ENCODE measurements around the gene FIZ1.

FIZ1 gene

DNA sequence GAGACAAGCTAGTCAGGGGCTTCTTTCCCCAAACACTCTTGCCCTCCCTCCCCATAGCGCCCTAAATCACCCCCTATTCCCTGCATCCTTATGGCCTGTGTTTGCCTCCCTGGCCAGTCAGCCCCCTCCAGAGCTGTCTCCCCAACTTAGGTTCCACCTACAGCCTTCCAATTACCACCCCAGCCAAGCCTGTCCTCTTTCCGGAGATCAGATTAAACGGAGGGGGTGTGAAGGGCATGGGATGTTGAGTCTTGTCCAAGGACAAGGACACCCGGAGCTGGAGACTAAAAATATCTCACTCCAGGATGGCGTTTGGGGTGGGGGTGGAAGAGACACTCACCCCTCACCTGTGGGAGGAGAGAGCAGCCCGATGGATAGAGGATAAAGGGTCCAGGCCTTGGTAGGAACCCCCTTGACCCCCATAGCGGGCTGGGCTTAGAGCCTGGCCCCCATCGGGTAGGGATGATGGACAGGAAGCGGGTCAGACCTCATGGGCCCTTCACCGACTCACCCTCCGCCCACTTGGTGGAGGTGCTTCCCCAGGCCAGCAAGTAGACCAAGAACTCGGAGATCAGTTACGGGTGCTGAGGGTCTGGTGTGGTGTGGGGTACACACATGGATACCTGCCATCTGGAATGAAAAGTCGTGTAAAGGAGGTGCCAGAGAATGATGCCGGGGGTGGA is 12.1 kb upstream of the FIZ1 start:
- Mint-ChIP-seq H3K4me1 (peaks cover 61% of the 10 kb centered on the region), H3K4me3 (no peak overlapping the region), H3K9me3 (no peaks in the 10 kb centered on the region), H3K36me3 (peaks cover 27% of the 10 kb centered on the region), H3K27ac (peak overlapping the region; percentile 83)
- ATAC-seq (no peak), DNase-seq (ENCODE audit: low spot score in 2 of 2) (no peak)

- Mint-ChIP-seq H3K4me3 (no peak overlapping the region), H3K4me1 (peaks cover 75% of the 10 kb centered on the region), H3K9me3 (no peaks in the 10 kb centered on the region), H3K36me3 (peaks cover 37% of the 10 kb centered on the region), H3K27ac (no peak overlapping the region)
- no peak for ATAC-seq
- no peak for DNase-seq (ENCODE audit: low spot score in 2 of 2)
Measured at GRCh38 chr19:55609326-55609725, 10.0 kb upstream of the FIZ1 start.

DNA sequence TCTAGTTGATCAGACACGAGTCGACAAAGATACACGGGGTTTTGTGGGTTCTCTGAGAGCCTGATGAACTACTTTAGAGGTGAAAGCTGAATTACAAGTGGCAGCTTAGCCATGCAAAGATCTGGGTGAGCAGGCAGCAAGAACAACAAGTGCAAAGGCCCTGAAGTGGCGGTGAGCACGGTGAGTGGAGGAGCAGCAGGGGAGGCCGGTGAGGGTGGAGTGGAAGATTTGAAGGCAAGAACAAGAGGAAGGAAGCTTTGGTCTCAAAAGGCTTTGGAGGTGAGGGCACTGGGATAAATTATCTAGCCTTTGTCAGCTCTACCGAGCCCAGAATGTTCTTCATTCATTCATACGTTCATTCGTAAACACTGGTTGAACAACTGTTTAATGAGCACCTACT is 7.5 kb upstream of the FIZ1 start:
- Mint-ChIP-seq H3K4me3 (peak overlapping the region; percentile 91), H3K4me1 (peaks cover 73% of the 10 kb centered on the region), H3K9me3 (no peaks in the 10 kb centered on the region), H3K36me3 (peaks cover 40% of the 10 kb centered on the region), H3K27ac (peak overlapping the region; percentile 94)
- DNase-seq (ENCODE audit: low spot score in 2 of 2) (no peak), ATAC-seq (no peak)

DNA sequence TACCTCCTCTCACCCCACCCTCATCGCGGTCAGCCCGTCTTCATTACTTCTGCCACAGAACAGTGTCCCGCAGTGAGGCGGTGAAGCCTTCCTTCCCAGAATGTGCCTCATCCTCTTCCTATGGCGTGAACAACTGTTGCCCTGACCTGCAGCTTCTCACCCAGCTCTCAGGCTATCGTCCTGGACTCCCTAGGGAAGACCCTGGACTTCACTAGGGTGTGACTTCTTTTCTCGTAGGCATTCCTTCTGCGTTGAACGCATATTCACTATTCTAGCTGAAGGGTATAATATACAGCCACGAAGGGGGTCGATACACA is 7.1 kb upstream of the FIZ1 start:
- ATAC-seq: no peak
- Mint-ChIP-seq H3K4me1 (peaks cover 73% of the 10 kb centered on the region), H3K4me3 (peak overlapping the region; percentile 91), H3K27ac (peak overlapping the region; percentile 94), H3K36me3 (peaks cover 44% of the 10 kb centered on the region), H3K9me3 (no peaks in the 10 kb centered on the region)
- no peak for DNase-seq (ENCODE audit: low spot score in 2 of 2)

- H3K4me1 Mint-ChIP-seq: peaks cover 73% of the 10 kb centered on the region
- H3K36me3 Mint-ChIP-seq: peaks cover 50% of the 10 kb centered on the region
- H3K27ac Mint-ChIP-seq: peak within 1 kb of the TSS; percentile 94
- DNase-seq (ENCODE audit: low spot score in 2 of 2) (peak; percentile 40 to 85), ATAC-seq (peak; percentile 60)
- no peaks in the 10 kb centered on the region for H3K9me3 Mint-ChIP-seq
- H3K4me3 Mint-ChIP-seq: peak within 1 kb of the TSS; percentile 91
Measured at GRCh38 chr19:55605637-55606470, 6.5 kb upstream of the FIZ1 start, which contains the start of gene ZNF865. ZNF865 (plus strand) TSS chr19:55605647; CDS start chr19:55613619, 7,972 bp downstream.

GRCh38 chr19:55605207-55605636 is 5.9 kb upstream of the FIZ1 start:
- ATAC-seq (peak; percentile 84), DNase-seq (ENCODE audit: low spot score in 2 of 2) (peak; percentile 98 to 99)
- H3K27ac Mint-ChIP-seq: peak overlapping the region; percentile 94
- H3K4me3 Mint-ChIP-seq: peak overlapping the region; percentile 91
- H3K36me3 Mint-ChIP-seq: peaks cover 51% of the 10 kb centered on the region
- H3K9me3 Mint-ChIP-seq: no peaks in the 10 kb centered on the region
- peaks cover 69% of the 10 kb centered on the region for H3K4me1 Mint-ChIP-seq

GRCh38 chr19:55603581-55604292 is 4.4 kb upstream of the FIZ1 start:
- peak overlapping the region; percentile 91 for H3K4me3 Mint-ChIP-seq

GRCh38 chr19:55603115-55603514 is 3.8 kb upstream of the FIZ1 start:
- Mint-ChIP-seq H3K4me3 (peak overlapping the region; percentile 91), H3K36me3 (peaks cover 60% of the 10 kb centered on the region), H3K9me3 (no peaks in the 10 kb centered on the region), H3K4me1 (peaks cover 61% of the 10 kb centered on the region), H3K27ac (peak overlapping the region; percentile 94)
- no peak for ATAC-seq
- no peak for DNase-seq (ENCODE audit: low spot score in 2 of 2)

More at GRCh38 chr19:55603581-55604292, 4.4 kb upstream of the FIZ1 start:
- no peak for ATAC-seq
- peaks cover 63% of the 10 kb centered on the region for H3K4me1 Mint-ChIP-seq
- H3K36me3 Mint-ChIP-seq: peaks cover 55% of the 10 kb centered on the region
- DNase-seq (ENCODE audit: low spot score in 2 of 2): no peak
- peak overlapping the region; percentile 94 for H3K27ac Mint-ChIP-seq
- no peaks in the 10 kb centered on the region for H3K9me3 Mint-ChIP-seq

DNA sequence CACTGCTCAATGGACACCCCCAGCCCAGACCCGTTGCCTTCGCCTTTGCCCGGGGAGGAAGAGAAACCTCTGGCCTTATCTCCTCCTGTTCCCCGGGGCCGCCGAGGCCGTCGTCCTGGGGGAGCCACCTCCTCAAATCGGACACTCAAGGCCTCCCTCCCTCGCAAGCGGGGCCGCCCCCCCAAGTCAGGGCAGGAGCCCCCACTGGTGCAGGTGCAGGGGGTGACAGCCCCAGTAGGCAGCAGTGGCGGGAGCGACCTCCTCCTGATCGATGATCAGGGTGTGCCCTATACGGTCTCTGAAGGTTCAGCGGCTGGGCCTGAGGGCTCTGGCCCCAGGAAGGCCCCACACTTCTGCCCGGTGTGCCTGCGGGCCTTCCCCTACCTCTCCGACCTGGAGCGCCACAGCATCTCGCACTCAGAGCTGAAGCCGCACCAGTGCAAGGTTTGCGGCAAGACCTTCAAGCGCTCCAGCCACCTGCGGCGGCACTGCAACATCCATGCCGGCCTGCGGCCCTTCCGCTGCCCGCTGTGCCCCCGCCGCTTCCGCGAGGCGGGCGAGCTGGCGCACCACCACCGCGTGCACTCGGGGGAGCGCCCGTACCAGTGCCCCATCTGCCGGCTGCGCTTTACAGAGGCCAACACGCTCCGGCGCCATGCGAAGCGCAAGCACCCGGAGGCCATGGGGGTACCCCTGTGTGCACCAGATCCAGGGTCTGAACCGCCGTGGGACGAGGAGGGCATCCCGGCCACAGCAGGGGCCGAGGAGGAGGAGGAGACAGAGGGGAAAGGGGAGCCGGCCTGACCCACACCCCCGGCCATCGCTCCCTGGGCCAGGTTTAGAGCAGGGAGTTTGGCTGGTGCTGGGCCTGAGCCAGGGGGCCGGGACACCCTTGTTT is 3.0 kb upstream of the FIZ1 start:
- Mint-ChIP-seq H3K4me3 (peak overlapping the region; percentile 88), H3K36me3 (peaks cover 59% of the 10 kb centered on the region), H3K27ac (no peak overlapping the region), H3K4me1 (peaks cover 54% of the 10 kb centered on the region), H3K9me3 (no peaks in the 10 kb centered on the region)
- no peak for ATAC-seq
- no peak for DNase-seq (ENCODE audit: low spot score in 2 of 2)

GRCh38 chr19:55601084-55601483 is 1.8 kb upstream of the FIZ1 start:
- Mint-ChIP-seq H3K36me3 (peaks cover 55% of the 10 kb centered on the region), H3K9me3 (no peaks in the 10 kb centered on the region), H3K4me1 (peaks cover 41% of the 10 kb centered on the region), H3K27ac (peak overlapping the region; percentile 79), H3K4me3 (peak overlapping the region; percentile 88)
- ATAC-seq (no peak), DNase-seq (ENCODE audit: low spot score in 2 of 2) (no peak)

DNA sequence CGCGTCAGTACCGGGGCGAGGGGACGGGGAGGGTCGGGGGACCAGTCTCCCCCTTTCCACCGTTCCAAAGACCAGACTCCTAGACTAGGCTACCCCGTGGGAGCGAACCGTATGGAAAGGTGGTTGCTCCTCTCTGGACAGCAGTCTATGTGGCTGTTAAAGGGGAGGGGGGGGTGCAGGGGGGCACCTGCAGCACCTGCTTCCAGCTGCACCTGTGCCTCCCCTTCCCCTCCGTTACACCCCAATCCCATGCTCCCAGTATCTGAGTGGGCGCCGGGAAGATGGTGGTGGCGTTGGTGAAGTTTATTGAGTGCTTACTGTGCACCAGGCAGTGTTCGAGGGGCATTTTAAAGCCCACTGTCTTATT is 1.3 kb upstream of the FIZ1 start:
- ATAC-seq: no peak
- H3K27ac Mint-ChIP-seq: peak overlapping the region; percentile 79
- peak overlapping the region; percentile 88 for H3K4me3 Mint-ChIP-seq
- no peaks in the 10 kb centered on the region for H3K9me3 Mint-ChIP-seq
- H3K4me1 Mint-ChIP-seq: peaks cover 37% of the 10 kb centered on the region
- H3K36me3 Mint-ChIP-seq: peaks cover 54% of the 10 kb centered on the region
- no peak for DNase-seq (ENCODE audit: low spot score in 2 of 2)

DNA sequence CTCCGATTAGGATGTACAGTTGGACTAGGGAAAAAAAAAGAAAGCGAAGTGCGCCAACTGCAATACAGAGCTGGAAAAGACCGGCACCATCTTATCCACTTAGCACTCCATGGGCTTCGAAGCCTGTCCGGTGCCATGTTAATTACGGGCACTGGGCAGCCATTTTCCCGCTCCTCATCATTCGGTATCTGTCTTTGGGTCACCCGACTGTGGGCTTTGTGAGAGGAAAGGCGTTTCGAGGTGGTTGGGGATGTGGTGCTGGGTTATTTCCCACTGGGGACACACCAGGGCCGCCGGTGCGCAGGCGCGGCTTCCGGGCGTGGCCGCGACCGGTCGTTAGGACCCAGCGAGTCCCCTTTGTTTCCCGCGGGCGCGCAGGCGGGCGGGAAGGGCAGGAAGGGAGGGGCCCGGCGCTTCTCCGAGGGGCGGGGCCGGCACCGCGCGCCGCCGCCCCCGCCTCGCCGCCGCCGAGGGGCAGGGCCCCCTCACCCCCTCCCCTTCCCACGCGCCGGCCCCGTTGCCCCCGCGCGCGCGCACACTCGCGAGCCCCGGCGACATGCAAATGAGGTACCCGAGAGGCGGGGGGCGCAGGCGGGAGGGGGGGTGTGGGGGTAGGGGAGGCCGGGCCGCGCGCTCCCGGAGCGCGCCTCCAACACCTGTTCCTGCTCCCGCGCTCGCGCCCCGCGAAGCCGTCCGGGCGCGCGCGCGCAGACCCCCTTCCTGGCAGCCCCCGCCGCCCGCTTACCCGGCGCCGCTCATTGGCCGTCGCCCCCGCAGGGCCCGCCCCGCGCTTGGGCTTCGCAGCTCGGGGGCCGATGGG is 735 bp upstream of the FIZ1 start, which contains the start of gene ZNF524:
TSS of gene ZNF524 (plus strand) at position 447 of the 820 bp plus-strand sequence. CDS start 1,825 bp downstream, outside the sequence.
- Mint-ChIP-seq H3K27ac (peak within 1 kb of the TSS; percentile 98), H3K9me3 (no peaks in the 10 kb centered on the region), H3K36me3 (peaks cover 59% of the 10 kb centered on the region), H3K4me3 (peak within 1 kb of the TSS; percentile 88), H3K4me1 (peaks cover 37% of the 10 kb centered on the region)
- ATAC-seq (peak; percentile 71), DNase-seq (ENCODE audit: low spot score in 2 of 2) (peak; percentile 78 to 95)

GRCh38 chr19:55598719-55599467 is 424 bp downstream of the FIZ1 start:
- no peaks in the 10 kb centered on the region for H3K9me3 Mint-ChIP-seq

More at GRCh38 chr19:55598719-55599467, 424 bp downstream of the FIZ1 start:
- DNase-seq (ENCODE audit: low spot score in 2 of 2) (peak; percentile 95 to 99), ATAC-seq (peak; percentile 74)
- H3K4me3 Mint-ChIP-seq: peak overlapping the region; percentile 88
- peak overlapping the region; percentile 98 for H3K27ac Mint-ChIP-seq
- peaks cover 64% of the 10 kb centered on the region for H3K36me3 Mint-ChIP-seq
- peaks cover 28% of the 10 kb centered on the region for H3K4me1 Mint-ChIP-seq
